KMS-11 (cell line): ENCODE measurements around the gene TJP1.

ENCODE experiments used
- H2AFZ ChIP-seq: fragments of 200-600 bp; sonication (generic); 2 replicates; pipeline ENCODE4 v1.6.1; 2016; ENCODE audit warnings: antibody characterized with exemption, mixed run types, low read depth
- H3K27ac ChIP-seq: fragments of 200-600 bp; sonication (generic); 2 replicates; pipeline ENCODE4 v1.6.1; 2016; ENCODE audit warnings: mild to moderate bottlenecking, mixed run types
- H3K27me3 ChIP-seq: fragments of 200-600 bp; sonication (generic); 2 replicates; pipeline ENCODE4 v1.6.1; 2017; ENCODE audit warnings: mild to moderate bottlenecking, low read depth, mixed run types, moderate library complexity; ENCODE audit not compliant: insufficient read depth
- H3K36me3 ChIP-seq: fragments of 200-600 bp; sonication (generic); 2 replicates; pipeline ENCODE4 v1.6.1; 2017; ENCODE audit warnings: mild to moderate bottlenecking, mixed run types; ENCODE audit not compliant: insufficient read depth
- H3K4me1 ChIP-seq: fragments of 200-600 bp; sonication (generic); 2 replicates; pipeline ENCODE4 v1.6.1; 2016; ENCODE audit warnings: mild to moderate bottlenecking, low read depth, mixed run types; ENCODE audit not compliant: poor library complexity, severe bottlenecking
- H3K4me2 ChIP-seq: fragments of 200-600 bp; sonication (generic); 2 replicates; pipeline ENCODE4 v1.7.0; 2016; ENCODE audit warnings: mild to moderate bottlenecking, mixed run types
- H3K4me3 ChIP-seq: fragments of 200-600 bp; sonication (generic); IDR thresholded peaks from 2 replicates; pipeline ENCODE4 v1.6.1; 2017; ENCODE audit warnings: low read depth, low read length, mixed read lengths; ENCODE audit not compliant: insufficient read depth
- H3K79me2 ChIP-seq: fragments of 200-600 bp; sonication (generic); 2 replicates; pipeline ENCODE4 v1.6.1; 2016; ENCODE audit warnings: low read depth, mixed run types; ENCODE audit not compliant: insufficient read depth
- H3K9ac ChIP-seq: fragments of 200-600 bp; sonication (generic); 2 replicates; pipeline ENCODE4 v1.6.1; 2016; ENCODE audit warnings: mild to moderate bottlenecking, mixed run types
- H4K20me1 ChIP-seq: fragments of 200-600 bp; sonication (generic); 2 replicates; pipeline ENCODE4 v1.6.1; 2016; ENCODE audit warnings: mild to moderate bottlenecking, mixed run types; ENCODE audit not compliant: insufficient read depth
- TF ChIP-seq, protein P1 (sequence below): fragments of 200-600 bp; sonication (generic); conservative IDR thresholded peaks from 2 replicates; pipeline ENCODE4 v1.6.1; 2017; ENCODE audit warnings: low read depth, mild to moderate bottlenecking, antibody characterized with exemption, low read length, moderate library complexity, mixed read lengths

Gene TJP1

DNA sequence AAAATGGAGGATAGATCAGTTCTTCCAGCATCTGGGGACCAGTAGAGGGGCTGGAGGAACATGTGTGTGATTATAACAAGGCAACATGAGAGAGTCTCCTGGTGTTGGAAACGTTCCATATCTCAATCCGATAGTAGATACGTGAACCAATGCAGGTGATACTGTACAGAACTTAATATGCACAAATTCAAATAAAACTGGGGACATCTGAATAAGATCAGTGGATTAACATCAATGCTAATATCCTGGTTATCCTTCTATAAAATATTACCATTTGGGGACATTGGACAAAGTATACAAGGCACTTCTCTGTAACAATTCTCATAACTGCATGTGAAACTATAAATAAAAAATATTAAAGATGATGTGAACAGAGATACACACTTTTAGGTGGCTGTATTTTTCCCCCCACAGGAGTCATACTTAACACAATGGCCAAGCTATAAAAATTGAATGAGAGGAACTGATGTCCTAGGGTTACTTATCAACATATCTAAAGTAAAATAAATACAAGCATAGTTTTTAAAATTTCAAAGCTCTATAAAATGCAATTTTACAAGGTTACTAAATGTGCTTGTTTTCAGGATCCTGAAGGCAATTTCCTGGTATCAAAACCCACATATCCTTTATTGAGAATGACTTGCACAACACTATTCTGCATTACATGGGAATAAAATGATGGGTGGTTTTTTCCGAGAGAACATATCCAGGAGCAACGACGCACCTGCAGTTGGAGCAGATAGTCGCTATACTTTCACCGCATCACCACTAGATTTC is 31.1 kb upstream of the TJP1 start:
- Histone ChIP-seq H3K27me3 (no peaks in the 10 kb centered on the region), H3K27ac (no peak overlapping the region), H4K20me1 (no peaks in the 10 kb centered on the region), H3K4me1 (no peaks in the 10 kb centered on the region), H3K79me2 (no peaks in the 10 kb centered on the region), H3K4me3 (no peak overlapping the region), H3K4me2 (no peak overlapping the region), H2AFZ (no peak overlapping the region), H3K9ac (no peak overlapping the region), H3K36me3 (no peaks in the 10 kb centered on the region)
- TF ChIP-seq, protein P1, sequence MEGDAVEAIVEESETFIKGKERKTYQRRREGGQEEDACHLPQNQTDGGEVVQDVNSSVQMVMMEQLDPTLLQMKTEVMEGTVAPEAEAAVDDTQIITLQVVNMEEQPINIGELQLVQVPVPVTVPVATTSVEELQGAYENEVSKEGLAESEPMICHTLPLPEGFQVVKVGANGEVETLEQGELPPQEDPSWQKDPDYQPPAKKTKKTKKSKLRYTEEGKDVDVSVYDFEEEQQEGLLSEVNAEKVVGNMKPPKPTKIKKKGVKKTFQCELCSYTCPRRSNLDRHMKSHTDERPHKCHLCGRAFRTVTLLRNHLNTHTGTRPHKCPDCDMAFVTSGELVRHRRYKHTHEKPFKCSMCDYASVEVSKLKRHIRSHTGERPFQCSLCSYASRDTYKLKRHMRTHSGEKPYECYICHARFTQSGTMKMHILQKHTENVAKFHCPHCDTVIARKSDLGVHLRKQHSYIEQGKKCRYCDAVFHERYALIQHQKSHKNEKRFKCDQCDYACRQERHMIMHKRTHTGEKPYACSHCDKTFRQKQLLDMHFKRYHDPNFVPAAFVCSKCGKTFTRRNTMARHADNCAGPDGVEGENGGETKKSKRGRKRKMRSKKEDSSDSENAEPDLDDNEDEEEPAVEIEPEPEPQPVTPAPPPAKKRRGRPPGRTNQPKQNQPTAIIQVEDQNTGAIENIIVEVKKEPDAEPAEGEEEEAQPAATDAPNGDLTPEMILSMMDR: no peak

DNA sequence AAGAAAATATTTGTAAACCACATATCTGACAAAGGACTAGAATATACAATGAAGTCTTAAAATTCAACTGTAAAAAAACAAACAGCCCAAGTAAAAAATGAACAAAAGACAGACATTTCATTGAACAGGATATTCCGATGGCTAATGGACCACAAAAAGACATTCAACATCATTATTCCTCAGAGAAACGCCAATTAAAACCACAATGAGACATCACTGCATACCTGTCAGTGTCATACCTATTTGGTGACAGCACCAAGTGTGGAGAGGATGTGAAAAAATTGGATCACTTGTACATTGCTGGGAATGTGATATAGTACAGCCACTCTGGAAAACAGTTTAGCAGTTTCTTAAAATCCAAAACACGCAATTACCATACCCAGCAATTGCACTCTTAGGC is 29.9 kb upstream of the TJP1 start:
- Histone ChIP-seq H3K4me3 (no peak overlapping the region), H3K79me2 (no peaks in the 10 kb centered on the region), H2AFZ (no peak overlapping the region), H3K36me3 (no peaks in the 10 kb centered on the region), H3K4me1 (no peaks in the 10 kb centered on the region), H4K20me1 (no peaks in the 10 kb centered on the region), H3K27me3 (no peaks in the 10 kb centered on the region), H3K9ac (no peak overlapping the region), H3K27ac (no peak overlapping the region), H3K4me2 (no peak overlapping the region)
- TF ChIP-seq, protein P1: no peak

DNA sequence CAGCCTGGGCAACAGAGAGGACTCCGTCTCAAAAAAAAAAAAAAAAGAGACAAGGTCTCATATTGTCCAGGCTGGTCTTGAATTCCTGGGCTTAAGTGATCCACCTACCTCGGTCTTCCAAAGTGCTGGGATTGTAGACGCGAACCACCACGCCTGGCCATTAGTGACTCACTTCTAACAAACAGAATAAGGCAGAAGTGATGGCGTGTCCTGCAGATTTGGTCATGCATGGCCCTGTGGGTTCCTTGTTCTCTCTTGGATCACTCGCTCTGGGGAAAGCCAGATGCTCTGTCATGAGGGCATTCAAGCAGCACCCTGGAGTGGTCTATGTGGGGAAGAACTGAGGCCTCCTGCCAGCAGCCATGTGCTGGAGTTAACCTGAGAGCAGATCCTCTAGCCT is 27.4 kb upstream of the TJP1 start:
- Histone ChIP-seq H3K4me2 (no peak overlapping the region), H2AFZ (no peak overlapping the region), H3K4me3 (no peak overlapping the region), H3K79me2 (no peaks in the 10 kb centered on the region), H3K4me1 (no peaks in the 10 kb centered on the region), H3K9ac (no peak overlapping the region), H4K20me1 (no peaks in the 10 kb centered on the region), H3K27me3 (no peaks in the 10 kb centered on the region), H3K36me3 (no peaks in the 10 kb centered on the region), H3K27ac (no peak overlapping the region)
- TF ChIP-seq, protein P1: no peak

DNA sequence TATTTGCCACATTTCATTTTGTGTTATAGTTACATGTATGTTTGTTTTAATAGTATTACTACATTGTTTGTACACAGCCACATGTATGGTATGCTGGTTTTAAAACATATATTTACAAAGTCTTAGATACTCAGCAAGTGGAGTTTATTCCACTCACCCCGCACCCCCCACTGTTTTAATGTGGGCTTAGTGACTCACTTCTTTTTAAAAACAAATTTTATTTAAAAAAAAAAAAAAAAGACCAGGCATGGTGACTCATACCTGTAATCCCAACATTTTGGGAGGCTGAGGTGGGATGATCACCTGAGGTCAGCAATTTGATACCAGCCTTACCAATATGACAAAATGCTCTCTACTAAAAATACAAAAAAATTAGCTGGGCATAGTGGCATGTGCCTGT is 26.9 kb upstream of the TJP1 start:
- Histone ChIP-seq H3K4me1 (no peaks in the 10 kb centered on the region), H3K79me2 (no peaks in the 10 kb centered on the region), H3K4me2 (no peak overlapping the region), H2AFZ (no peak overlapping the region), H3K4me3 (no peak overlapping the region), H3K9ac (no peak overlapping the region), H3K36me3 (no peaks in the 10 kb centered on the region), H3K27me3 (no peaks in the 10 kb centered on the region), H3K27ac (no peak overlapping the region), H4K20me1 (no peaks in the 10 kb centered on the region)
- TF ChIP-seq, protein P1: no peak
